NB4 (cell line): ENCODE results near the gene HOXB7.

Experiments used
- DNase-seq: peaks from one replicate; pipeline ENCODE4 v3.0.0; 2010; ENCODE audit warnings: low read depth
- H3K4me3 ChIP-seq: one replicate; pipeline ENCODE4 v1.5.1; 2011; ENCODE audit warnings: mild to moderate bottlenecking, low read depth, low read length, moderate library complexity
- MYC ChIP-seq: IDR thresholded peaks from 2 replicates; pipeline ENCODE4 v1.6.1; 2011; ENCODE audit warnings: low read depth, low read length
- POLR2A ChIP-seq: IDR thresholded peaks from 2 replicates; pipeline ENCODE4 v1.6.1; 2011; ENCODE audit warnings: mild to moderate bottlenecking; ENCODE audit not compliant: insufficient read length; ENCODE audit errors: extremely low read depth
- TF ChIP-seq, protein P1 (sequence below): IDR thresholded peaks from one replicate; pipeline ENCODE4 v1.5.1; 2012; ENCODE audit warnings: low read depth, low read length
- TF ChIP-seq, protein P2 (sequence below): IDR thresholded peaks from 2 replicates; pipeline ENCODE4 v1.6.1; 2011; ENCODE audit warnings: low read depth, low read length

The HOXB7 gene

DNA sequence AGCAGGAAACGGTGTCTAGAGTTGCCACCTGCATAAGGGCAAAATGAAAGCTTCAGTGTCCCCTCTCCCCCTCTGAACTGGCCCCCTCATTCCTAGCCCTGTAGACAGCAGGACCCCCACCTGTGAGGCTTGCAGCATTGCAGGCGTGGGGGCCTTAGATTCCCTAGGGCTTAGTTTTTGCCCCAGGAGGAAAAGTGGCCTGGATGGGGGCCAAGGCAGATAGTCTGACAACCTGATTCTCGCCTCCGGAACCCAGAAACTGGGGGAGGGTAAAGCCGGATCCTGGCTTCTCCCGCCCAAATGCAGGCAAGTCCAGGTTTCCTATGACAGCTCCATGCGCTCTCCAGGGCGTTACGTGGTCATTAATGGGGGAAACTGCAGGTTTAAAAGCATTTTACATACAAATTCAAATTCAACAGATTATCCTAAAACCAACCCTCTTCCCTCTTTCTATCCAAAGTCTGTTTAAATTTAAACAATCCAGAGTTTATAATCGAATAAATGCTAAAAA is 5.4 kb downstream of the HOXB7 start:
- TF ChIP-seq MYC (no peak), POLR2A (no peak)
- TF ChIP-seq, protein P1, sequence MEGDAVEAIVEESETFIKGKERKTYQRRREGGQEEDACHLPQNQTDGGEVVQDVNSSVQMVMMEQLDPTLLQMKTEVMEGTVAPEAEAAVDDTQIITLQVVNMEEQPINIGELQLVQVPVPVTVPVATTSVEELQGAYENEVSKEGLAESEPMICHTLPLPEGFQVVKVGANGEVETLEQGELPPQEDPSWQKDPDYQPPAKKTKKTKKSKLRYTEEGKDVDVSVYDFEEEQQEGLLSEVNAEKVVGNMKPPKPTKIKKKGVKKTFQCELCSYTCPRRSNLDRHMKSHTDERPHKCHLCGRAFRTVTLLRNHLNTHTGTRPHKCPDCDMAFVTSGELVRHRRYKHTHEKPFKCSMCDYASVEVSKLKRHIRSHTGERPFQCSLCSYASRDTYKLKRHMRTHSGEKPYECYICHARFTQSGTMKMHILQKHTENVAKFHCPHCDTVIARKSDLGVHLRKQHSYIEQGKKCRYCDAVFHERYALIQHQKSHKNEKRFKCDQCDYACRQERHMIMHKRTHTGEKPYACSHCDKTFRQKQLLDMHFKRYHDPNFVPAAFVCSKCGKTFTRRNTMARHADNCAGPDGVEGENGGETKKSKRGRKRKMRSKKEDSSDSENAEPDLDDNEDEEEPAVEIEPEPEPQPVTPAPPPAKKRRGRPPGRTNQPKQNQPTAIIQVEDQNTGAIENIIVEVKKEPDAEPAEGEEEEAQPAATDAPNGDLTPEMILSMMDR: no peak
- TF ChIP-seq, protein P2, sequence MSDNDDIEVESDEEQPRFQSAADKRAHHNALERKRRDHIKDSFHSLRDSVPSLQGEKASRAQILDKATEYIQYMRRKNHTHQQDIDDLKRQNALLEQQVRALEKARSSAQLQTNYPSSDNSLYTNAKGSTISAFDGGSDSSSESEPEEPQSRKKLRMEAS: no peak
- DNase-seq: no peak
- H3K4me3 ChIP-seq: no peak overlapping the region

DNA sequence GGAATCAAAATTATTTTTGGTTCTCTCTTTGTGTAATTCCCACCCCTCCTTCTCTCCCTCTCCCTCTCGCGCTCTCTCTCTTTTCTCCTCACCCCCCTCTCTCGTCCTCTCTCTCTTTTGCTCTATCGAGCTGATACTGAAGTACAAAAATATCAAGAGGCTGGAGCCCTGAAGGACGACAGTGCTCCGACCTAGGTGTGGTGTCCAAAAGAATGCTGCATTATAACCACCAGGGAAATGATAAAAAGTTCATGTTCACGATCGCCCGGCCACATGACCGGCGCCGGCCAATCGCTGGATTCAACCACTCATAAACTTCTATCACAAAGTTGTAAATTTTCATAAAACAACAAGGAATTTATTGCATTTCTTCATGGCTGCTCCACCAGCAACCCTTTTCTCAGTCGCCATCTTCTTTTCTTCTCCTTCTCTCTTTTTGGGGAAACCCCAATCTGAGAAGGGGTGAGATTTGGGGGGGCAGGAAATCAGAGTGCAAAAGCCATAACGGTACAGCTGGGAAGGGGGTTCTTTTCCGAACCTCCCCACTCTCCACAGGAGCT is 6.0 kb downstream of the HOXB7 start, which contains the start of gene HOXB6:
Gene HOXB6, minus strand, starts transcription at position 217 of the 560 bp plus-strand sequence. CDS start 6,836 bp downstream, outside the sequence.
- H3K4me3 ChIP-seq: no peak within 1 kb of the TSS
- TF ChIP-seq, protein P1: no peak
- TF ChIP-seq, protein P2: no peak
- TF ChIP-seq POLR2A: no peak
- TF ChIP-seq MYC: no peak
- no peak for DNase-seq

DNA sequence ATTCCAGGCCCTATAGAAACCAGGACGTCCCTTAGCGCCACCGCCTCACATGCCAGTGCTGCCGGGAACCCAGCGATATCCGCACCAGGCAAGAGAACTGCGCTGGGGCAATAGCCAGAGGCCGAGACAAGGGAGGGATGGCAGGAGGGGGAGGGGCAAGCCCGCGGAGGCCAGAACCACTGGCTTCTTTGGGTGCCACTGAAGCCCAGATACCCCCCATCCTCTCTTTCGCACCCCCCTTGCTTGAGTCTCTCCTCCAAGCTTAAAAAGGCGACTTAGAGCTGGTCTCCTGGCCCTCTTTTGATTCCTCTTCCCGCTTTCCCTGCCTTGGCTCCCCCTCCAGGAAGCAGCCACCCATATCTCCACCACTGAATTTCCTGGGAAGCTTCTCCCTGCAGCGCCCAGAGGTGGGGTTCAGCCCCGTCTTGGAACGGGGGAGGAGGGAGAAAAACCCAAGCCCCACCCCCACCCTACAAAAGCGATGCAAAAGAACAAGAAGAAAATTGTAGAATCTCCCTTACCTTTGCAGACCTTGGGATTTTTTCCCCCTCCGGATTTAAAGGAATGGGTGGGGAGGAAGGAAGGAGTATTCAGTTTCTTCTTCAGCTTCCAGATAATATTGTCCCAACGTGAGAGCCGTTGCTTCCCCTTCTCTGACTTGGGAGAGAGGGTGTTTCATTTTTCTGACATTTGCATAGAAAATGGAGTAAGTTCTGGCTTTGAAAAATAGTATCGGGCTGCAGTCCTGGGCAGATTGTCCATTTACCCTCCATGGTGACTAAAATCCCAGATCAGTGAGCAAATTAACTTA is 6.7 kb downstream of the HOXB7 start:
- DNase-seq: no peak
- H3K4me3 ChIP-seq: no peak overlapping the region
- TF ChIP-seq POLR2A (no peak), MYC (no peak)
- TF ChIP-seq, protein P1: no peak
- TF ChIP-seq, protein P2: no peak

DNA sequence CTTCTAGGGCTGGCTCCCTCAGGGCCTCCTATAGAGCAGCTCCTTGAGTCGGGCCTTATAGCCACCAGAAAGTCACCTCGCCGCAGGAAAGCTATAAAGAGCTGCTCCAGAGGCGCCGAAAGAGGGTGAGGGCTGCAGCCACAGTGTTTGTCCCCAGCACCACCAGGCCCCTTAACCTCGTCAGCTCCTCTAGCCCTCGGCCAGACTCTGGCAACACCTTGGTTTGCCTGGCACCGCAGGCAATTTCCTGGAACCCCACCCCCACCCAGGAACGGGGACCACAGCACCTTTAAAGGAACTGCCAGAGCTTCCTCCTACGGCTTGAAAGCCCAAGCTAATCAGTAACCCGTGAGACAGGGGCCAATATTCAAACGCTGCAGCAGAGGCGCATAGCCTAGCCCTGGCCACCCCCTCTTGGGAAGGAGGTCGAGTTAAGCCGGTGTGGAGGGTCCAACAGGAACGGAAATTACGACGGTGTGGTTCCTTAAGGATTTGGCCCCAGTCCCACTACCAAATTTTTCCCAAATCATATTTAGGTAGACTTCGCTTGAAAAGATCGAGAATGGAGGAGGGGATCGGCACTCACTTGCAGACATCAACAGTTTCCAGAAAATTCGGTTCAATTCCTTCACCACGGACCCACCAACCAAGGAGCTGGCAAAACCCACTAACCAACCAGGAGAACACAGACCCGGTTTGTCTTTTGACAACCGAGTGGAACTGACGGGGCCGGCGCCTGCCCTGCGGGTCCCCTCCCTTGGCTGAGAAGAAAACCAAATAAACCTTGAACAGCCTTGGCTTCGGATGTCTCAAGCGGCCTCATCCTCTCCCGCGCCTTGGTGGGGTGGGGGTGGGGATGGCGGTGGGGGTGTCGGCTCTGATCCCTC is 9.0 kb downstream of the HOXB7 start:
- no peak for TF ChIP-seq MYC
- TF ChIP-seq, protein P1: no peak
- no peak for TF ChIP-seq POLR2A
- H3K4me3 ChIP-seq: no peak overlapping the region
- DNase-seq: no peak

DNA sequence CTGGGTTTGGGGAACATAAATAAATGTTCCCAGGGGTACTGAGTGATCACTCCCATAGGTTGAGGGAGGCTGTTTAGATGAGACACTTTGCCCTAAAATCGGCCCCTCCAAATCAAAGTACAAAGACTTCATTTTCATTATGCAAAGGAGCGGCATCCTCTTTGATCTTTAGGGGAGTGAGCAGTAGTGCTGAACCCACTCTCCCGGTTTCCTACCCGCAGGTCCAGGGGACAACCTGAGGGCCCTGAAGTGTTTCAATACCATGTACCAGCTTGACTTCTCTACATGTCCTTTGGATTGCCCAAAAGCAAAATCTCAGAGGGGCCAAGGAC is 9.6 kb downstream of the HOXB7 start:
- H3K4me3 ChIP-seq: no peak overlapping the region
- no peak for TF ChIP-seq MYC
- TF ChIP-seq, protein P1: no peak
- TF ChIP-seq, protein P2: no peak
- no peak for TF ChIP-seq POLR2A
- no peak for DNase-seq
